ENCODE measurements around the gene LRRC18.

Gene LRRC18

GRCh38 chr10:48884179-48885045 lies 55.2 kb downstream of the LRRC18 start:
- H3K9ac ChIP-seq (ENCODE audit: low read length): no peak overlapping the region
- H3K4me1 ChIP-seq (ENCODE audit: control insufficient read depth, insufficient read depth, low read length): no peaks in the 10 kb centered on the region
- no peak overlapping the region for H3K4me3 ChIP-seq (ENCODE audit: low read length)
- H3K36me3 ChIP-seq (ENCODE audit: control insufficient read depth, insufficient read depth, low read length): no peaks in the 10 kb centered on the region
- H3K27me3 ChIP-seq (ENCODE audit: control insufficient read depth, insufficient read depth, low read length): no peaks in the 10 kb centered on the region
- no peaks in the 10 kb centered on the region for H3K9me3 ChIP-seq (ENCODE audit: control insufficient read depth, low read length)

- Histone ChIP-seq H3K9me3 (ENCODE audit: control insufficient read depth, low read length) (no peaks in the 10 kb centered on the region), H3K9ac (ENCODE audit: low read length) (no peak overlapping the region), H3K4me3 (ENCODE audit: low read length) (no peak overlapping the region), H3K27me3 (ENCODE audit: control insufficient read depth, insufficient read depth, low read length) (no peaks in the 10 kb centered on the region), H3K4me1 (ENCODE audit: control insufficient read depth, insufficient read depth, low read length) (no peaks in the 10 kb centered on the region), H3K36me3 (ENCODE audit: control insufficient read depth, insufficient read depth, low read length) (no peaks in the 10 kb centered on the region)
These were observed 55.9 kb downstream of the LRRC18 start for GRCh38 chr10:48883701-48884100.

- Histone ChIP-seq H3K4me1 (ENCODE audit: control insufficient read depth, insufficient read depth, low read length) (no peaks in the 10 kb centered on the region), H3K36me3 (ENCODE audit: control insufficient read depth, insufficient read depth, low read length) (no peaks in the 10 kb centered on the region), H3K9me3 (ENCODE audit: control insufficient read depth, low read length) (no peaks in the 10 kb centered on the region), H3K27me3 (ENCODE audit: control insufficient read depth, insufficient read depth, low read length) (no peaks in the 10 kb centered on the region), H3K9ac (ENCODE audit: low read length) (no peak overlapping the region), H3K4me3 (ENCODE audit: low read length) (no peak overlapping the region)
These were observed 56.8 kb downstream of the LRRC18 start for GRCh38 chr10:48882881-48883280.

GRCh38 chr10:48881937-48882336 lies 57.7 kb downstream of the LRRC18 start:
- no peaks in the 10 kb centered on the region for H3K36me3 ChIP-seq (ENCODE audit: control insufficient read depth, insufficient read depth, low read length)
- no peaks in the 10 kb centered on the region for H3K4me1 ChIP-seq (ENCODE audit: control insufficient read depth, insufficient read depth, low read length)
- H3K9me3 ChIP-seq (ENCODE audit: control insufficient read depth, low read length): no peaks in the 10 kb centered on the region
- H3K27me3 ChIP-seq (ENCODE audit: control insufficient read depth, insufficient read depth, low read length): no peaks in the 10 kb centered on the region
- H3K9ac ChIP-seq (ENCODE audit: low read length): no peak overlapping the region
- H3K4me3 ChIP-seq (ENCODE audit: low read length): no peak overlapping the region

GRCh38 chr10:48880016-48880705 lies 59.5 kb downstream of the LRRC18 start:
- Histone ChIP-seq H3K9me3 (ENCODE audit: control insufficient read depth, low read length) (no peaks in the 10 kb centered on the region), H3K9ac (ENCODE audit: low read length) (no peak overlapping the region), H3K4me1 (ENCODE audit: control insufficient read depth, insufficient read depth, low read length) (no peaks in the 10 kb centered on the region), H3K27me3 (ENCODE audit: control insufficient read depth, insufficient read depth, low read length) (no peaks in the 10 kb centered on the region), H3K36me3 (ENCODE audit: control insufficient read depth, insufficient read depth, low read length) (no peaks in the 10 kb centered on the region), H3K4me3 (ENCODE audit: low read length) (no peak overlapping the region)

GRCh38 chr10:48879451-48879850 lies 60.2 kb downstream of the LRRC18 start:
- Histone ChIP-seq H3K4me1 (ENCODE audit: control insufficient read depth, insufficient read depth, low read length) (no peaks in the 10 kb centered on the region), H3K9me3 (ENCODE audit: control insufficient read depth, low read length) (no peaks in the 10 kb centered on the region), H3K36me3 (ENCODE audit: control insufficient read depth, insufficient read depth, low read length) (no peaks in the 10 kb centered on the region), H3K27me3 (ENCODE audit: control insufficient read depth, insufficient read depth, low read length) (no peaks in the 10 kb centered on the region), H3K9ac (ENCODE audit: low read length) (no peak overlapping the region), H3K4me3 (ENCODE audit: low read length) (no peak overlapping the region)

GRCh38 chr10:48878091-48878490 lies 61.5 kb downstream of the LRRC18 start:
- no peak overlapping the region for H3K9ac ChIP-seq (ENCODE audit: low read length)
- H3K9me3 ChIP-seq (ENCODE audit: control insufficient read depth, low read length): no peaks in the 10 kb centered on the region
- H3K4me3 ChIP-seq (ENCODE audit: low read length): no peak overlapping the region
- no peaks in the 10 kb centered on the region for H3K36me3 ChIP-seq (ENCODE audit: control insufficient read depth, insufficient read depth, low read length)
- no peaks in the 10 kb centered on the region for H3K4me1 ChIP-seq (ENCODE audit: control insufficient read depth, insufficient read depth, low read length)
- no peaks in the 10 kb centered on the region for H3K27me3 ChIP-seq (ENCODE audit: control insufficient read depth, insufficient read depth, low read length)

- Histone ChIP-seq H3K9me3 (ENCODE audit: control insufficient read depth, low read length) (no peaks in the 10 kb centered on the region), H3K36me3 (ENCODE audit: control insufficient read depth, insufficient read depth, low read length) (no peaks in the 10 kb centered on the region), H3K4me3 (ENCODE audit: low read length) (no peak overlapping the region), H3K9ac (ENCODE audit: low read length) (no peak overlapping the region), H3K27me3 (ENCODE audit: control insufficient read depth, insufficient read depth, low read length) (no peaks in the 10 kb centered on the region), H3K4me1 (ENCODE audit: control insufficient read depth, insufficient read depth, low read length) (no peaks in the 10 kb centered on the region)
These were observed 67.4 kb downstream of the LRRC18 start for GRCh38 chr10:48872234-48872633.

Data from mucosa of stomach (tissue), 1 donor.